Measurements from ENCODE around the gene RASSF5.
"Not testable (repeated sequence)": the region's sequence is repeated elsewhere in the genome, so short reads cannot be mapped to it uniquely, and the experiment has no call there.

RASSF5 gene

GRCh38 chr1:206575165-206575893, 68.0 kb downstream of the RASSF5 start:
- peak; percentile 14 for DNase-seq

- peak; percentile 68 for DNase-seq
Observed at GRCh38 chr1:206575894-206576737, 68.8 kb downstream of the RASSF5 start.

- DNase-seq, result no peak
Observed at GRCh38 chr1:206577626-206578025, 70.3 kb downstream of the RASSF5 start.

- no peak for DNase-seq
Observed at GRCh38 chr1:206578068-206578977, 71.0 kb downstream of the RASSF5 start.

- DNase-seq, result no peak
Observed at GRCh38 chr1:206578978-206579374, 71.6 kb downstream of the RASSF5 start.

- no peak for DNase-seq
Observed at GRCh38 chr1:206579747-206580437, 72.6 kb downstream of the RASSF5 start.

- DNase-seq, result no peak
Observed at GRCh38 chr1:206580438-206581113, 73.2 kb downstream of the RASSF5 start.

- not testable (repeated sequence) for DNase-seq
Observed at GRCh38 chr1:206581114-206581497, 73.8 kb downstream of the RASSF5 start.

GRCh38 chr1:206581571-206581981, 74.2 kb downstream of the RASSF5 start:
- DNase-seq, result no peak

GRCh38 chr1:206582537-206582936, 75.2 kb downstream of the RASSF5 start:
- no peak for DNase-seq

- no peak for DNase-seq
Observed at GRCh38 chr1:206582971-206583706, 75.8 kb downstream of the RASSF5 start.

- peak; percentile 56 for DNase-seq
Observed at GRCh38 chr1:206583707-206584648, 76.6 kb downstream of the RASSF5 start.

GRCh38 chr1:206584683-206585082, 77.4 kb downstream of the RASSF5 start:
- no peak for DNase-seq

- no peak for DNase-seq
Observed at GRCh38 chr1:206586501-206587445, 79.4 kb downstream of the RASSF5 start.

GRCh38 chr1:206587904-206588303, 80.6 kb downstream of the RASSF5 start:
- DNase-seq, result no peak

GRCh38 chr1:206588492-206588891, 81.2 kb downstream of the RASSF5 start:
- DNase-seq, result no peak

- DNase-seq, result no peak
Observed at GRCh38 chr1:206589206-206589605, 81.9 kb downstream of the RASSF5 start.

GRCh38 chr1:206590025-206590758, 82.9 kb downstream of the RASSF5 start:
- no peak for DNase-seq
